ENCODE results near the gene HSD17B11.
"Not testable (repeated sequence)": the region's sequence is repeated elsewhere in the genome, so short reads cannot be mapped to it uniquely, and the experiment has no call there.

HSD17B11 gene

DNA sequence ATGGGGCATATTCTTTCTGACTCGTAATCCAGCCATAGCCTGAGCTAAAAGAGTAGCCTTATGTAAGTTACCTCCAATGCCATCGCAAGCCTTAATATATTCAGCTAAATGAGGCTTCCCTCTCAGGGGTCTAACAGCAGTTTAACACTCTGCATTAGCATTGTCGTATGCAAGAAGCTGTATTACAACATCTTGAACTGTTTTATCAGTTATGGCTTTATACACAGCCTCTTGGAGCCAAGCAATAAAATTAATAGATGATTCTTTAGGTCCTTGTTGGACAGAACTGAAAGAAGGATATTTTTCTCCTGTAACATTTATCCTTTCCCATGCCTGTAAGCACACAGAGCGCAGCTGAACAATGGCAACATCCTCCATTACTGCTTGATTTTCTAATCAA lies 15.9 kb upstream of the HSD17B11 start:
- intact Hi-C loops (cut with DNase I); DNase-seq: not testable (repeated sequence)

DNA sequence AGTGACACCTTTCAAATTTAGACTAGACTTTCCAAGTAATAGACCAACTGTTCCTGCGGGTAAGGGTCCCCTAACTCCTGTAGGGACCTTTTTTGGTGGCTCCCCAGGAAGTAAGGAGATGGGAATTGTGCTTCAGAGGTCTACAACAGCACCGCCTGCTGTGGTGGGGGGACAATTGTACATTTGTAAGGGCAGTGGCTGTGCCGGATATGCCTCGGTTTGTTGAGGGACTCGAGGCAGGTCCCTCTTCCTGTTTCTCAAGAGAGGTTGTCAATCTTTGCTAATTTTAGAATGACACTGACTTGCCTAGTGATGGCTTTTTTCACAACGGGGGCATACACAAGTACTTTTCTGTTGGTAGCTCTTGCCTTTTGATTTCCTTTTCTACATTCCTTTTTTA lies 15.5 kb upstream of the HSD17B11 start:
- intact Hi-C loops (cut with DNase I), result no loop called here

DNA sequence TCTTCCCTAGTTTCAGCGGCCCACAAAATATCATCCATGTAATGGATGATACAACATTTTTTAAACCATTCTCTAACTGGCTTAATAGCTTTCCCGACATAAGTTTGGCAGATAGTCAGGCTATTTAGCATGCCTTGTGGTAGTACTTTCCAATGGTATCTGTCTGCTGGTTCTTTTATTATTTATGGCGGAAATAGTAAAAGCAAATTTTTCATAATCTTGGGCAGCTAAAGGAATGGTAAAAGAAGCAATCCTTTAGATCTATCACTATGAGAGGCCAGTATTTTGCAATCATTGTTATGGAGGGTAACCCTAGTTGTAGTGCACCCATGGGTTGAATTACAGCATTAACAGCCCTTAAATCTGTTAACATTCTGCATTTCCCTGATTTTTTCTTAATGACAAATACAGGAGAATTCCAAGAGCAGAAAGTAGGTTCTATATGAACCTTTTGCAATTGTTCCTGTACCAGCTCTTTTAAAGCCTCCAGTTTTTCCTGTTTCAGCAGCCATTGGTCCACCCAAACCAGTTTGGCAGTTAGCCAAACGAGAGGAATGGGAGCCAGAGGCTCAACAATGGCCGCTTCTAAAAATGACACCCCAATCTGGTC lies 14.3 kb upstream of the HSD17B11 start:
- intact Hi-C loops (cut with DNase I), result no loop called here
- DNase-seq, result no peak

More for the DNA sequence above, 15.5 kb upstream of the HSD17B11 start:
- DNase-seq, result no peak

DNA sequence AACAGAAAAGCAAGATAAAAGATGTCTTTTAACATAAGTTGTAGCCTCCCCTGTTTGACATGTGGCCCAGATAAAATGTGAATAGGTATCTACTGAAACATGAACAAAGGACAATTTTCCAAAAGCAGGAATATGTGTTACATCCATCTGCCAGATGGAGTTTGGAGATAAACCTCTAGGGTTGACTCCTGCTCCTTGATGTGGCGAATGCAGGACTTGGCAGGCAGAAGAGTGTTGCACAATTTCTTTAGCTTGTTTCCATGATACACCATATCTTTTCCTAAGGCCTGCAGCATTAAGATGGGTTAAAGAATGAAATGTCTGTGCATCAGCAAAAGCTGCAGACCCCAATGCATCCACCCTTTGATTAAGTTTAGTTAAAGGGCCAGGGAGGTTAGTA lies 12.7 kb upstream of the HSD17B11 start:
- intact Hi-C loops (cut with DNase I); DNase-seq: not testable (repeated sequence)

DNA sequence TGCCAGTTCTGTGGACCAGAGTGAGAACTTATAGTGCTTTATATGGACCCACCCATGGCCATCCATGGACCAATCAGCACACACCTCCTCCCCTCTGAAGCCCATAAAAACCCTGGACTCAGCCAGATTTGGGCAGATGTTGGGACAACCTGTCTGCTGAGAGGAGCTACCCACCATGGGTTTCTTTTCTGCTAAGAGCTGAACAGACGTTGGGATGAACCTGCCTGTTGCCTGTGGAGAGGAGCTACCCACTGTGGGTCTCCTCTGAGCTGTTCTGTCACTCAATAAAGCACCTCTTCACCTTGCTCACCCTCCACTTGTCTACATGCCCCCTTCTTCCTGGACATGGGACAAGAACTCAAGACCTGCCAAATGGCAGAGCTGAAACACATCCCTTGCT lies 9.0 kb upstream of the HSD17B11 start:
- no peak for DNase-seq
- intact Hi-C loops (cut with DNase I), result no loop called here

DNA sequence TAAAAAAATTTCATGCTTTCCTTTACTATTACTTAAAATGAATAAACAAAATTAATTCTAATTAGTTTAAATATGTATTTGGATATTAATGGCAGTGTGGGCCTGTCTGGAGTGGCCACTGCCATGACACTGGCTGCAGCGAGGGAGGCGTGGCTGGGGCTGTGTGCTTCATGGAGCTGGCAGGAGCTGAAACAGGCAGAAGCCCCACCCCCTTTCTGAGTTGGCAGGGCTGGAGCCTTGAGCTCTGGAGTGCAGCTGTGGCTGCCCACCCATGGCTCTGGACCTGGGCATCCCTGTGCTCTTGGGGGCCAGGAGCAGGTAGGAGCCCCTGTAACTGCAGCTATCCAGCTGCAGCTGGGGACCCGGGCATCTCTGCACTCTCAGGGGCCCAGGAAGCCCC lies 8.2 kb upstream of the HSD17B11 start:
- intact Hi-C loops (cut with DNase I), result no loop called here
- peak in 1 of 10 donors; percentile 82 for DNase-seq

DNA sequence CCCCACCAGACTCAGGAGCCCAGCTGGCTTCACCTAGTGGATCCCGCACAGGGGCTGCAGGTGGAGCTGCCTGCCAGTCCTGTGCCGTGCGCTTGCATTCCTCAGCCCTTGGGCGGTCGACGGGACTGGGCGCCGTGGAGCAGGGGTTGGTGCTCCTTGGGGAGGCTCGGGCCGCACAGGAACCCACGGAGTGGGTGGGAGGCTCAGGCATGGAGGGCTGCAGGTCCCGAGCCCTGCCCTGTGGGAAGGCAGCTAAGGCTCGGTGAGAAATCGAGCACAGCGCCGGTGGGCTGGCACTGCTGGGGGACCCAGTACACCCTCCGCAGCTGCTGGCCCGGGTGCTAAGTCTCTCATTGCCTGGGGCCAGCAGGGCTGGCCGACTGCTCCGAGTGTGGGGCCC lies 4.9 kb upstream of the HSD17B11 start:
- DNase-seq; intact Hi-C loops (cut with DNase I): not testable (repeated sequence)

DNA sequence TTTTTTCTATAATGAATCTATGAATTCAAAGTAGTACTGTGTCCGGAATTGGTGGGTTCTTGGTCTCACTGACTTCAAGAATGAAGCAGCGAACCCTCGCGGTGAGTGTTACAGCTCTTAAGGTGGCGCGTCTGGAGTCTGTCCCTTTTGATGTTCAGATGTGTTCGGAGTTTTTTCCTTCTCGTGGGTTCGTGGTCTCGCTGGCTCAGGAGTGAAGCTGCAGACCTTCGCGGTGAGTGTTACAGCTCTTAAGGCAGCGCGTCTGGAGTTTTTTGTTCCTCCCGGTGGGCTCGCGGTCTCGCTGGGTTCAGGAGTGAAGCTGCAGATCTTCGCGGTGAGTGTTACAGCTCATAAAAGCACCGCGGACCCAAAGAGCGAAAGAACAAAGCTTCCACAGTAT lies 4.1 kb upstream of the HSD17B11 start:
- DNase-seq, result not testable (repeated sequence)

DNA sequence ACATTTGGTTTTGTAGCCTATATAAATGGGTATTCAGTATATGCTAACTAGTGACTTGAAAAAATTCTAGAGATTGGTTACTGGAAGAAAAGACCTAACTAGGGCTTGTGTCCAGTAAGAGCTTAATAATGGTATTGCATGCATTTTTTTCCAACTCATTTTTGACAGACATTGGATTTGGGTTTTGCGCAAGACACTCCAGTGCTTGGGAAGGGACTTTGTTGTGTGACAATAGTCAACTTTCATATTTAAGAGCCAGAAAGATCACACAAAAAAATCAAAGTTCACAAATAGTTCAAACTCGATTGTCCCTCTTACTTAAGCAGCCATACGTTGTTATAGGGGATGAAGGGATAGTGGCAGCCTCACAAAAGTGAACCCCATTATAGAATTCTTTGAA lies 1.2 kb upstream of the HSD17B11 start:
- intact Hi-C loops (cut with DNase I), result no loop called here
- no peak for DNase-seq

More for the DNA sequence above, 4.1 kb upstream of the HSD17B11 start:
- intact Hi-C loops (cut with DNase I), result not testable (repeated sequence)

DNA sequence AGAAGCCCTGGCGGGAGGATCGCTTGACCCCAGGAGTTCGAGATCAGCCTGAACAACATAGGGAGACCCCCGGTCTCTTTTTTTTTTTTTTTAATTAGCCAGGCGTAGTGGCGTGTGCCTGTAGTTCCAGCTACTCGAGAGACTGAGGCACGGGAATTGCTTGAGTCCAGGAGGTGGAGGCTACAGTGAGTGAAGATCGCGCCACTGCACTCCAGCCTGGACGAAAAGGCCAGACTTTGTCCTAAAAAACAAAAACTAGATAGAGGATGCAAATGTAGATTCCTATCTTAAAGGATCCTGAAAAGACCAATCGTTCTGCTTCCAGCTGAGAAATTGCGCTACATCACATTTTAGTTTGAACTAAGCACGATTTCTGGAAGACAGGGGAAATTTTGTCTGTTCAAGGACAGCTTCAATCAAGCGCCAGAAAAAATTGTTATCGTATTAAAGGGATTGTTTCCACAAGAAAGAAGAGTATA lies 627 bp upstream of the HSD17B11 start:
- intact Hi-C loops (cut with DNase I), result loop anchor here (2.0 kb wide), 1 partner anchor 31 kb away; the partner anchor contains the start of gene NUDT9
- no peak for DNase-seq

DNA sequence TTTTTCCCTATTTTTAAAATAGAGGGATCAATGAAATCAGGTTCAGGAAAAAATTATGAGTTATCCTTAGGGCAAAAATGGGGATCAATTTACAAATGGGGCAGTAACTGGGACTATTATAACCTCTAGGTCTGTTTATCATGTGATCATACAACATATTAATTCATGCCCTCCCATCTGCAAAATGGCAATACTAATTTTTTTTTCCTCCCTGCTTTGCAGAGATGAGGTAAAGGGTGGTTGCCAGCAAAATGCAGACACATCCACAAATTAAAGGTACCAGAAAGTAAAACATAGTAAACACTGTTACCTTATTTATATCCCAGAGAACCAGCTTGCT lies 467 bp downstream of the HSD17B11 start:
- DNase-seq, result no peak
- intact Hi-C loops (cut with DNase I), result loop anchor here (2.0 kb wide), 1 partner anchor 32 kb away; the partner anchor contains the start of gene NUDT9

DNA sequence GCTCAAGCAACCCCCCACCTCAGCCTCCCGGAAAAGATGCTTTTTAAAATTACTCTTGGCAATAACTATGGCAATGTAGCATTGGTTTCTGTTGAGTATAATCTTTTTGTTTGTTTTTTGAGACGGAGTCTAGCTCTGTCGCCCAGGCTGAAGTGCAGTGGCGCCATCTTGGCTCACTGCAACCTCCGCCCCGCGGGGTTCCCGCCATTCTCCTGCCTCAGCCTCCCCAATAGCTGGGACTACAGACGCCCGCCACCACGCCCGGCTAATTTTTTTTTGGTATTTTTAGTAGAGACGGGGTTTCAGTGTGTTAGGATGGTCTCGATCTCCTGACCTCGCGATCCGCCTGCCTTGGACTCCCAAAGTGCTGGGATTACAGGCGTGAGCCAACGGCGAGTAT lies 933 bp downstream of the HSD17B11 start:
- intact Hi-C loops (cut with DNase I), result loop anchor here (2.0 kb wide), 1 partner anchor 33 kb away; the partner anchor contains the start of gene NUDT9
- not testable (repeated sequence) for DNase-seq

DNA sequence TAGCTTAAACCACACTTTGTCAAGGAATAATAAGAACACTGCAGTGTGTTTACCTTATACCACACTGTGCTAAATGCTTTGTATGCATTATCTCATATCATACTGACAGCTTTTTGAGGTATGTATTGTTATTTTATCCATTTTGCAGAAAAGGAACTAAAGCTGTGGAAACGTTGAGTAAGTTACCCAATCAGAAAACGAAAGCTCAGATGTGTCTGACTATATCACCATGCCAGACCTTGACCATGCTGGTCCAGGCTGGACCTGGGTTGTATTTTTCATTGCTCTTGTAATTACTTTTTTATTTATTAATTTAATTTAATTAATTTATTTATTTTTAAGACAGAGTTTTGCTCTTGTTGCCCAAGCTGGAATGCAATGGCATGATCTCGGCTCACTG lies 2.1 kb downstream of the HSD17B11 start:
- intact Hi-C loops (cut with DNase I), result loop anchor here (10.0 kb wide), 1 partner anchor 456 kb away; no protein-coding TSS in a partner anchor
- DNase-seq, result no peak

DNA sequence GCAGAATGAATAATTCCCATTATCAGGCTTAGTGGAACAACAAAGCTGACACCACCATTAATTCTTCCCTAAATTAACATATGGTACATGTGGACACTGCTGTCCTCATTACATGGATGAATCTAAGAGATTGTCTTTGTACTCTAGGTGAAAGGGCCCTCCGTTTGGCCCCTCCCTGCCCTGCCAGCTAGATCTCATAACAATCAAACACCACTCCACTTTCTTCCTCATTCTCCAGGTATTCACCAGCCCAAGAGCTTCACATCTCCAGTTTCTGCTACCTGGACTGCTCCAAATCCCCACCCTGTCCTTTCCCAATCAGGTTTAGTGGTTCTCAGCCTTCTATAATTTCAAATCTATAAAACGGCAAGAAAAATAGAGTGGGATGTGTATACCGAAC lies 3.8 kb downstream of the HSD17B11 start:
- no peak for DNase-seq
- intact Hi-C loops (cut with DNase I), result loop anchor here (10.0 kb wide), 1 partner anchor 458 kb away; no protein-coding TSS in a partner anchor

DNA sequence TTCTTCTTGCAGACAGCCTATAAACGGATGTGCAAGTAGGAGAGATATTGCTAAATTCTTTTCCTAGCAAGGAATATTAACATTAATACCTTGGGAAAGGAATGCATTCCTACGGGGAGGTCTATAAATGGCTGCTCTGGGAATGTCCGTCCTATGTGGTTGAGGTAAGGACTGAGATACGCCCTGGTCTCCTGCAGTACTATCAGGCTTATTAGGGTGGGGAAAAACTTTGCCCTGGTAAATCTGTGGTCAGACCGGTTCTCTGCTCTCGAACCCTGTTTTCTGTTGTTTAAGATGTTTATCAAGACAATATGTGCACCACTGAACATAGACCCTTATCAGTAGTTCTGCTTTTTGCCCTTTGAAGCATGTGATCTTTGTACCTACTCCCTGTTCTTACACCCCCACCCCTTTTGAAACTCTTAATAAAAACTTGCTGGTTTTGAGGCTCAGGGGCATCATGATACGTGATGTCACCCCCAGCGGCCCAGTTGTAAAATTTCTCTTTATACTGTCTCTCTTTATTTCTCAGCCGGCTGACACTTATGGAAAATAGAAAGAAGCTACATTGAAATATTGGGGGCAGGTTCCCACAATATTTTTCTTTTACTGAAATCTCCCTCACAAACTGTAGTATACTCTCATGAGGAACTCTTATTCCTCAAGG lies 6.4 kb downstream of the HSD17B11 start:
- DNase-seq, result not testable (repeated sequence)
- intact Hi-C loops (cut with DNase I), result loop anchor here (10.0 kb wide), 1 partner anchor 460 kb away; no protein-coding TSS in a partner anchor

DNA sequence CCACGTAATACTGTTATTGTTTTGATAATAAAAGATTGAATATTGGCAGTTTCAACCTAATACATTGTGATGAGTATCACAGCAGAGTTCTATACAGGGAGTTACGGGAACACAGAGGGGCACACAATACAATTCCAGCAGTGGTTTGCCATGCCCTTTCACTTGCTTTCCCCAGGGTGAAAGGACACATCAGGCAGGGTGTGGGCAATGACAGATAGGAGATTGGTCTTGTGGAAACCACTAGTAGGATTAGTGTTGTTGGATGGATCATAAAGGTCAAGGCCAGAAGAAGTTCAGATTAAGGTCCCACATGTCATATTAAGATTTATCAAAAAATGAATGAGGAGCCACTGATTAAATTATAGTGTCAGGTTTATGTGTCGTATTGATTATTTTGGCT lies 8.1 kb downstream of the HSD17B11 start:
- intact Hi-C loops (cut with DNase I), result loop anchor here (10.0 kb wide), 1 partner anchor 462 kb away; no protein-coding TSS in a partner anchor
- DNase-seq, result no peak

DNA sequence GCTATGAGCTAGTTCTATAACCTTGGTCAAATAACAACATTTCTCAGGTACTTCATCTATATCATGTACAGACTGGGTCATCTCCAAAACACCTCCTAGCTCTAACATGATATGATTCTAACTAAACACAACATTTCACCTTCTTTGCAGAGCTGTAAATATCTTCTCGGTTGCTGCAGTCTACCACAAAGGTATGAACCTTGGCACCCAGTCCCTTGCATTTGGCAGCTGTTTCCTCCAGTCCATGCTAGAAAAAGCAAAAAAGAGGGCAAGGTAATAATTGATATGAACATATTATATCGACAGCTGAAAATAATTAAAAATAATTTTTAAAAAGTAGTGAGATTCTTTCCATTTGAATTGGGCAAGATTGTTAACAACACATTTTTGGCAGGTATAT lies 8.9 kb downstream of the HSD17B11 start:
- intact Hi-C loops (cut with DNase I), result loop anchor here (10.0 kb wide), 1 partner anchor 463 kb away; no protein-coding TSS in a partner anchor
- DNase-seq, result no peak

DNA sequence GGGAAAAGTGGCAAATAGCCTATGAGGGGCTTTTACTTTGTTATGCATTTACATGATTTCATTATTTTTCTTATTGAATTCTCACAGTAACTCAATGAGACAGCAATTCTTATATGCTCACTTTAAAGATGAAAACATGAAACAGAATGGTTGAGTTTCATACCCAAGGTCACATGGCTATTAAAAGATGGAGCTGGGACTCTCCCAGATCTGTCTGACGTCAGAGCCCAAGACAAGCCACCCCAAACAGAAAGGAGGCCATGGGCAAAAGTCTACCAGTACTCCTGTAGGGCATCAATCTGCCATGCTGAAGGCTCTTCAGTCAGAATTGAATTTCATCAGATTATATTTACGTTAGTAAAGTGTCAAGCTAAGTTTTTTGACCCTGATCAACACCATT lies 13.2 kb downstream of the HSD17B11 start:
- intact Hi-C loops (cut with DNase I), result loop anchor here (5.0 kb wide), 1 partner anchor 44 kb away; the partner anchor contains the start of gene NUDT9
- DNase-seq, result no peak

DNA sequence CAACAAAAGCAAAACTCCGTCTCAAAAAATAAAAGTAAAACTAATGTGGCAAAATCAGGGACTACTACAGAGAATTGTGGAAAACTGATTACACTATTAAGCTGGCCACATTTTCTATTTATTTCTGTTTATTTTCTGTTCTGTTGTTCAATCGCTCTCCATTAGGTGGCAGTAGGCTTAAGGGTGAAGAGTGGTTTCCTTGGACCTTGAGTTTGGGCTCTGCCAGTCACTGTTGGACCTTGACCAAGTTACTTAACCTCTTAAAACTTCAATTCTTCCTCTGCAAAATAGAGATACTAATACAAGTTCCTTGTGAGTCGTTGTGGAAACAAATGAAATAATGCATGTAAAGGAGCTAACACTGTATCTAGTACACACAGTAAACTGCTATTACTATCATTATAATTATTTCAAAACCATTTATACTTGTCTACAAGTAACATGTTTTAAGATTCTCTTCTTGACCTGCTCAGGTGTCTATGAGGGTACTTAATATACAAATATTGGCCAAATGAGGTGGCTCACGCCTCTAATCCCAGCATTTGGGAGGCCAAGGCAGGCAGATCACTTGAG lies 15.2 kb downstream of the HSD17B11 start:
- intact Hi-C loops (cut with DNase I), result loop anchor here (1.0 to 5.0 kb wide), 2 partner anchors 46 to 89 kb away; partner anchors contain the start of gene NUDT9
- no peak for DNase-seq

DNA sequence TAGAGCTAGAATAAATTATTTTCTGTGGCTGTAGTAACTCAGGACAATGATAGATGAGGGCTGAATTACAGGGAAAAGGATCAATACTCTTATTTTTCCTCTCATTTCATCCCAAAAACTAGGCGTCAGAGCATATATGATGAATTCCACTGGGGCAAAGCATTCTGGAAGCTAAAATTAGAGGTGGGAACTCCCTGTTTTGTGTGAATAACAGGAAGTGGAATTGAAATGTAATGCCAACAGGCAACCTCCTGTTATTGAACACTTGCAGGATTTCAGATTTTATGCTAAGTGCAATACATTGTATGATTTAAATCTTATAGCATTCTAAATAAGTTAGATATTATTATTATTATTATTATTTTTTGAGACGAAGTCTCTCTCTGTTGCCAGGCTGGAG lies 20.9 kb downstream of the HSD17B11 start:
- intact Hi-C loops (cut with DNase I), result no loop called here

DNA sequence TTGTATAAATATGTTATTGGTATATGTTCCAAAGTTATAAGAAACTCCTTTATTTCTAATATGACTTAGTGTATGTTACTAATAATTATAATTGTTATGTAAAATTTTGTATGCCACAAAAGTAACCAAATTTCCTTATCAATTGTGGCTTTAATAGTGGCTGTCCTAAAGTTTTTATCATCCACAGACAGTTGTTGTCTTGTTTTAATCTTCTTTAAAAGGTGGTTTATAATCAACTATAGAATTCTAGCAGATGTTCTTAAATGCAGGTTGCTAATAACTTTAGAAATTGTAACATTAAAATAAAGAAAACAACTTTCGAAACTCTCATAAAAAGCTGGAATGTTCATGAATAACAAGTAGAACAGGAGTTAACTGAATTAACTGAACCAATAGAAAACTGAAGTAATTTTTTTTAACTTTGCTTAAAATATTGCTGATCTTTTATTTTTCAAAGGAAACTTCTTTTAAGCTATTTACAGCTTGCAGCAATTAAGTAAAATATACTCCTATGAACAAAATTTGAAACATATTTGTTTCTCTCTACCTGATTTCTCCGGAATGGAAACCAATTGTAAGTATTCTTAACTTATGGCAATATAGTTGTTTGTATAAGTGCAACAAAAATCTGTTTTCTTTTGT lies 24.3 kb downstream of the HSD17B11 start:
- no peak for DNase-seq
- intact Hi-C loops (cut with DNase I), result no loop called here

More for the DNA sequence above, 20.9 kb downstream of the HSD17B11 start:
- DNase-seq, result no peak
